Measurements from ENCODE around the gene PIGS. TPM values are rescaled to one million over a fixed set of nuclear protein-coding genes. Genes with fewer than 3 reads are reported as not detected.

Gene PIGS
- total and polyA plus RNA-seq, 2 donors (not counting 3 experiments of a cell fraction or from before 2014, with no cell fraction given) = 71.3 to 110 TPM

DNA sequence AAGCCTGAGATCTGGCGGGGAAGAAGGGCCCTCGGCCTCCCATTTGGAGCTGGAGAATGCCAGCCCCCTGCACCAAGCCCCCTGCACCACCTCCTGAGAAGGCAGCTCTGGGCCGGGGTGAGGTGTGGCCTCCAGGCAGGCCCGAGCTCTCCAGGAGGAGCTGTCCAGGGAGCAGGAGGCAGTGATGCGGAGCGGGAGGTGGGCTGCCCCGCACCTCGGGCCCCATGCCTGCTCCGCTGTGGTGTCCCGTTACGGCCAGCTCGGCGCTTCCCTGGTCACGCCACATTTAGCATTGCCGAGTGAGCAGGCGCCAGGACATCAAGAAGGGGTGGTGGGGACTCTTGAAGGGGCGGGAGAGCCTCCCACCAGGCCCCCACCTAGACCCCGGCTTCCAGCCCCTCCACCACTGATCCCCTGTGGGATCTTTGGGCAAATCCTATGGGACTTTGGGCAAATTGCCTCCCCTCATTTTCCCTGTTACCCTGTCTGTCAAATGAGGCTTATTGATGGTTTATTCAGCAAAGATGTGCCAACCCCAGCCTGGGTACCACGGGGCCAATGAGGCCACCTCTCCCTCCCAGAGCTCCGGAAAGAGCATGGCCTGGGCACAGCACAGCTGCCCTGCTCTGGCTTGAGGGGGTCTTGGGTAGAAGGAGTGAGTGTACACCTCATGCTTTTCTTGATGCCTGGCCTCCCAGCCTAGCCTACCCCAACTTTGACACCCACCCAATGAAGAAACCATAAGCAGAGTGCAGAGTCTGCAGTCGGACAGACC is 49.8 kb downstream of the PIGS start:
- POLR2A ChIA-PET = no interaction called here
- CTCF ChIA-PET = interaction anchor here (0.9 kb wide), 1 partner anchor 26 kb away, joined by 4 read pairs; no protein-coding TSS in a partner anchor
- intact Hi-C loops (cut with micrococcal nuclease) = no loop called here

More for the DNA sequence above, 49.8 kb downstream of the PIGS start:
- H3K27ac ChIP-seq (ENCODE audit: insufficient read depth, low read depth, low read length) = no peak overlapping the region
- H3K4me3 ChIP-seq (replicated peaks in 1 of 3; ENCODE audit: insufficient read depth in 1 of 3, low read depth in 1 of 3, low read length in 3 of 3) = no peak overlapping the region
- no peaks in the 10 kb centered on the region for H3K79me2 ChIP-seq (ENCODE audit: control insufficient read depth, insufficient read depth, low read length)
- no peak for TF ChIP-seq POLR2AphosphoS5 (IDR thresholded peaks at IDR 0.05; ENCODE audit: insufficient read depth, low read depth, low read length)
- TF ChIP-seq GATA2 (IDR thresholded peaks at IDR 0.05; ENCODE audit: insufficient read depth, insufficient read length, low read depth, low read length) = no peak
- TF ChIP-seq, protein P1, sequence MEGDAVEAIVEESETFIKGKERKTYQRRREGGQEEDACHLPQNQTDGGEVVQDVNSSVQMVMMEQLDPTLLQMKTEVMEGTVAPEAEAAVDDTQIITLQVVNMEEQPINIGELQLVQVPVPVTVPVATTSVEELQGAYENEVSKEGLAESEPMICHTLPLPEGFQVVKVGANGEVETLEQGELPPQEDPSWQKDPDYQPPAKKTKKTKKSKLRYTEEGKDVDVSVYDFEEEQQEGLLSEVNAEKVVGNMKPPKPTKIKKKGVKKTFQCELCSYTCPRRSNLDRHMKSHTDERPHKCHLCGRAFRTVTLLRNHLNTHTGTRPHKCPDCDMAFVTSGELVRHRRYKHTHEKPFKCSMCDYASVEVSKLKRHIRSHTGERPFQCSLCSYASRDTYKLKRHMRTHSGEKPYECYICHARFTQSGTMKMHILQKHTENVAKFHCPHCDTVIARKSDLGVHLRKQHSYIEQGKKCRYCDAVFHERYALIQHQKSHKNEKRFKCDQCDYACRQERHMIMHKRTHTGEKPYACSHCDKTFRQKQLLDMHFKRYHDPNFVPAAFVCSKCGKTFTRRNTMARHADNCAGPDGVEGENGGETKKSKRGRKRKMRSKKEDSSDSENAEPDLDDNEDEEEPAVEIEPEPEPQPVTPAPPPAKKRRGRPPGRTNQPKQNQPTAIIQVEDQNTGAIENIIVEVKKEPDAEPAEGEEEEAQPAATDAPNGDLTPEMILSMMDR (IDR thresholded peaks at IDR 0.05; ENCODE audit: extremely low read depth in 1 of 2, insufficient read depth in 1 of 2, low read depth in 1 of 2, low read length in 2 of 2) = no peak
- TF ChIP-seq FOS (IDR thresholded peaks at IDR 0.05; ENCODE audit: borderline replicate concordance, insufficient read depth, low read length) = no peak
- TF ChIP-seq EZH2 (IDR thresholded peaks at IDR 0.05; ENCODE audit: borderline replicate concordance, low read depth, low read length, severe bottlenecking) = no peak
- no peak for TF ChIP-seq JUN (IDR thresholded peaks at IDR 0.05; ENCODE audit: borderline replicate concordance, insufficient read depth, insufficient read length, low read depth)
- TF ChIP-seq, protein P2, sequence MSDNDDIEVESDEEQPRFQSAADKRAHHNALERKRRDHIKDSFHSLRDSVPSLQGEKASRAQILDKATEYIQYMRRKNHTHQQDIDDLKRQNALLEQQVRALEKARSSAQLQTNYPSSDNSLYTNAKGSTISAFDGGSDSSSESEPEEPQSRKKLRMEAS (IDR thresholded peaks at IDR 0.05; ENCODE audit: insufficient read depth, insufficient read length) = no peak
- TF ChIP-seq MYC (IDR thresholded peaks at IDR 0.05; ENCODE audit: low read depth, low read length) = no peak
- H3K9me1 ChIP-seq (replicated peaks; ENCODE audit: control insufficient read depth, extremely low read depth, insufficient read depth, low read length) = no peaks in the 10 kb centered on the region
- H2AFZ ChIP-seq (ENCODE audit: low read depth, low read length) = no peak overlapping the region
- no peaks in the 10 kb centered on the region for H3K4me1 ChIP-seq (ENCODE audit: control insufficient read depth, extremely low read depth, insufficient read depth, low read length)
- H3K36me3 ChIP-seq (ENCODE audit: control insufficient read depth in 2 of 2, extremely low read depth in 1 of 2, insufficient read depth in 2 of 2, low read length in 2 of 2) = no peaks in the 10 kb centered on the region
- BruUV-seq (replicated peaks) = no TSS peak
- no peaks in the 10 kb centered on the region for H3K9me3 ChIP-seq (replicated peaks; ENCODE audit: control insufficient read depth, insufficient read depth, low read length)
- dilution Hi-C loops (cut with MboI; ENCODE audit: extremely low pct_ligation_motif_present, low sequenced_read_pairs) = no loop called here
- H4K20me1 ChIP-seq (replicated peaks; ENCODE audit: control insufficient read depth, extremely low read depth, insufficient read depth, low read length) = no peaks in the 10 kb centered on the region
- no peak for DNase-seq (ENCODE audit: low read depth, low spot score)
- no peak overlapping the region for H3K9ac ChIP-seq (replicated peaks; ENCODE audit: extremely low read depth, insufficient read depth, low read length)
- no peaks in the 10 kb centered on the region for H3K27me3 ChIP-seq (ENCODE audit: control insufficient read depth in 2 of 2, insufficient read depth in 2 of 2, low read length in 2 of 2)
- H3K4me2 ChIP-seq (ENCODE audit: insufficient read depth, low read length) = no peak overlapping the region
- FAIRE-seq = no peak

Data from endothelial cell of umbilical vein (primary cell).